GM10266 (cell line): ENCODE data around the gene PDE3B.

Source experiments
- DNase-seq: peaks from one replicate; pipeline ENCODE4 v3.0.0; 2012; ENCODE audit errors: extremely low spot score
- TF ChIP-seq, protein P1 (sequence below): IDR thresholded peaks from 2 replicates; pipeline ENCODE4 v1.5.1; 2012; ENCODE audit warnings: mild to moderate bottlenecking, low read depth; ENCODE audit not compliant: control insufficient read depth, insufficient read depth; ENCODE audit errors: missing control alignments

PDE3B gene

DNA sequence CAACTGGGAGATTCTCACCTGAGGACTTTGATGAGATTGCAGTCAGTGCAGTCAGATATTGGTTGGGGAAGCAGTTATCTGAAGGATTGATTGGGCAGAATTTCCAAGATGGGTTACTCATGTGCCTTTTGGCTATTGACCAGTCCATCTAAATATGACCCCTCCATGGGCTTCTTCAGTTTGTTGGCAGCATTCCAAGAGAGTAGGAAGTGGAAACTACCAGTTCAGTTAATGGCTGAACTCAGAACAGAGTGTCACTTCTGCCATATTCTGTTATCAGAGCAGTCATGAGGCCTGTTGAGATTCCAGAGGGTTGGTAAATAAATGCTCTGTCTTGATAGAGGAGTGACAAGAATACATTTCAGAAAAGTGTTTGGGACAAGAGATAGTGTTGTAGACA lies 177.4 kb downstream of the PDE3B start:
- DNase-seq, result no peak
- TF ChIP-seq, protein P1, sequence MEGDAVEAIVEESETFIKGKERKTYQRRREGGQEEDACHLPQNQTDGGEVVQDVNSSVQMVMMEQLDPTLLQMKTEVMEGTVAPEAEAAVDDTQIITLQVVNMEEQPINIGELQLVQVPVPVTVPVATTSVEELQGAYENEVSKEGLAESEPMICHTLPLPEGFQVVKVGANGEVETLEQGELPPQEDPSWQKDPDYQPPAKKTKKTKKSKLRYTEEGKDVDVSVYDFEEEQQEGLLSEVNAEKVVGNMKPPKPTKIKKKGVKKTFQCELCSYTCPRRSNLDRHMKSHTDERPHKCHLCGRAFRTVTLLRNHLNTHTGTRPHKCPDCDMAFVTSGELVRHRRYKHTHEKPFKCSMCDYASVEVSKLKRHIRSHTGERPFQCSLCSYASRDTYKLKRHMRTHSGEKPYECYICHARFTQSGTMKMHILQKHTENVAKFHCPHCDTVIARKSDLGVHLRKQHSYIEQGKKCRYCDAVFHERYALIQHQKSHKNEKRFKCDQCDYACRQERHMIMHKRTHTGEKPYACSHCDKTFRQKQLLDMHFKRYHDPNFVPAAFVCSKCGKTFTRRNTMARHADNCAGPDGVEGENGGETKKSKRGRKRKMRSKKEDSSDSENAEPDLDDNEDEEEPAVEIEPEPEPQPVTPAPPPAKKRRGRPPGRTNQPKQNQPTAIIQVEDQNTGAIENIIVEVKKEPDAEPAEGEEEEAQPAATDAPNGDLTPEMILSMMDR, result no peak

GRCh38 chr11:14826600-14826999 lies 183.0 kb downstream of the PDE3B start:
- TF ChIP-seq, protein P1, result no peak
- no peak for DNase-seq

DNA sequence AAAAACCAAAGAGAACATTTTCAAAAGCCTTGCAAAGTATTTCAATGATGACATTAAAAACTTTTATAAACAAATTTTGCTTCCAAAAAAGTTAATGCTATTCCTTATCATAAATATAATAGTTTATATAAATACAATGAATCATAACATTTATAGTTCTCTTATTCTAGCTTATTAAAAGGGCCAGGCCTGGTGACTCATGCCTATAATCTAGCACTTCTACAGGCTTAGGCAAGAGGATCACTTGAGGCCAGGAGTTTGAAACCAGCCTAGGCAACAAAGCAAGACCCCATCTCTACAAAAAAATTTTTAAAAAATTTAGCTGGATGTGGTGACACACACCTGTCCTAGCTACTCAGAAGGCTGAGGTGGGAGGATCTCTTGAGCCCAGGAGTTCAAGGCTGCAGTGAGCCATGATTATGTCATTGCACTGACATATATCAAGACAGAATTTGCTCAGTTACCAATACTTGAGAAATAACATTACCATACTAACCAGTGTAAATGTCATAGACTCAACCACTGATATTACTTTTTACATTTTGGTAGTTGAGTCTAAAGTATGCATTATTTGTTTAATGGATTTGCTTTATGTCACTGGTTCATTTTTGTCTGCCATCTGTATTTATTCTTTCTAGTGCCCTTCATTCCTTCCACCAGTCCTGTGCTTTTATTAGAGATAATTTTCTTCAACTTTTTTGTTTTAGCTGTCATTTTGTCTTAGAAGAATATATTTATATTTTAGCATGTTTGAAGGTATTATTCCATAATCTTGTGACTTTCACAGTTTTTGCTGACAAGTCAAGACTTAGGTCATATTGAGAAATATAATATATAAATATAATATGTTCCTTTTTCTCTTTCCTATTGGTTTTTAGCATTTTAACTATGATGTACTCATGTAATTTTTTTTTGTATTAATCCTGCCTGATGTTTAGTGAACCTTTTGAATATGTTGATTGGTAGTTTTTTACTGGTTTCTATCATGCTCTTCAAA lies 192.2 kb downstream of the PDE3B start:
- TF ChIP-seq, protein P1, result no peak
- no peak for DNase-seq

DNA sequence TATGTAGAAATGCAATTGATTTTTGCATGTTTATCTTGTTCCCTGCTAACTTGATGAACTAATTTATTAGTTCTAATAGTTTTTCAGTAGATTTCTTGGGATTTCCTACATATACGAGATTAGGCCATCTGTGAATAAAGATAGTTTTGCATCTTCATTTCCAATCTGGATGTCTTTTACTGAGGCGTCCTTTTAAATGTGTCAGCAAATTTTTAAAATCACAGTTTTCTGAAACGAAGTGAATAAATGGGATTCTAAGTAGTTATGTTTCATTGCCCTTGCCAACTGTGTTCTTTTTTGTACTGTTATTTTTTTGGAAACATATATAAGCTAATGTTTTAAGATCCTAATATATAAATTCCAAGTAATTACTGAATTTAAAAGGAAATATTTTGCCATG lies 198.4 kb downstream of the PDE3B start:
- no peak for DNase-seq
- TF ChIP-seq, protein P1, result no peak

GRCh38 chr11:14852571-14853177 lies 209.1 kb downstream of the PDE3B start:
- TF ChIP-seq, protein P1, result no peak
- DNase-seq, result no peak

- no peak for DNase-seq
- TF ChIP-seq, protein P1, result no peak
These were observed 210.5 kb downstream of the PDE3B start for GRCh38 chr11:14854057-14854456.

DNA sequence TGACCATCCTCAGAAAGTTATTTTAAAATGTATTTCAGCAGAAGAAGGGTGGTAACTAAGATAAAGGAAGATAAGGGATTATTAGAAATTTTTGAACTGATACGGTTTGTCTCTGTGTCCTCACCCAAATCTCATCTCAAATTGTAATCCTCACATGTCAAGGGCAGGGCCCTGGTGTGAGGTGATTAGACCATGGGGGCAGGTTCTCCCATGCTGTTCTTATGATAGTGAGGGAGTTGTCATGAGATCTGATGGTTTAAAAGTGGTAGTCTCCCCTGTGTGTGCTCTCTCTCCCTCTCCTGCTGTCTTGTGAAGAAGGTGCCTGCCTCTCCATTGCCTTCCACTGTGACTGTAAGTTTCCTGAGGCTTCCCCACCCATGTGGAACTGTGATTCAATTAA lies 212.3 kb downstream of the PDE3B start:
- TF ChIP-seq, protein P1, result no peak
- no peak for DNase-seq
